ENCODE measurements around the gene TARS2. TPM values are rescaled to one million over a fixed set of nuclear protein-coding genes. Genes with fewer than 3 reads are reported as not detected.

TARS2 gene
- total and polyA plus RNA-seq, 10 of the 15 experiments (the other 5 are each of a cell fraction or from before 2014, with no cell fraction given): 11.0 to 51.8 (median 45.2) TPM

GRCh38 chr1:150484431-150484830 lies 2.8 kb upstream of the TARS2 start:
- Histone ChIP-seq H3K27me3 (replicated peaks in 1 of 2; ENCODE audit: control insufficient read depth in 2 of 2, insufficient read depth in 2 of 2, low read length in 1 of 2) (no peaks in the 10 kb centered on the region), H3K79me2 (ENCODE audit: control insufficient read depth, insufficient read depth, low read length) (peaks cover 14% of the 10 kb centered on the region), H3K9ac (ENCODE audit: control insufficient read depth, insufficient read depth, low read length) (no peak overlapping the region), H3K4me2 (ENCODE audit: control insufficient read depth, insufficient read depth) (no peak overlapping the region), H3K4me3 (no peak overlapping the region), H3K9me3 (replicated peaks; ENCODE audit: control insufficient read depth, insufficient read depth, low read length) (no peaks in the 10 kb centered on the region), H3K27ac (ENCODE audit: control insufficient read depth, insufficient read depth) (no peak overlapping the region), H3K36me3 (ENCODE audit: control insufficient read depth in 2 of 2, insufficient read depth in 2 of 2, low read length in 1 of 2) (peaks cover 0 to 5% of the 10 kb centered on the region in 2 experiments; a peak in 1 of 4 replicates), H4K20me1 (ENCODE audit: control insufficient read depth, insufficient read depth) (no peaks in the 10 kb centered on the region), H2AFZ (ENCODE audit: control insufficient read depth, low read depth, low read length) (no peak overlapping the region), H3K4me1 (ENCODE audit: control insufficient read depth, insufficient read depth, low read length) (no peaks in the 10 kb centered on the region)
- CTCF ChIA-PET: no interaction called here
- no peak for ATAC-seq
- BruUV-seq (replicated peaks): no TSS peak
- in situ Hi-C loops (cut with MboI): no loop called here
- RAD21 ChIA-PET (ENCODE audit: unreplicated experiment): interaction anchor here (0.7 kb wide), 1 partner anchor 92 kb away, joined by 3 read pairs; no protein-coding TSS in a partner anchor
- intact Hi-C loops (cut with micrococcal nuclease; ENCODE audit: unreplicated experiment): loop anchor here (10.0 kb wide), 1 partner anchor 140 kb away; the partner anchor contains the start of gene ENSA
- FAIRE-seq: no peak
- SMC1A ChIA-PET (ENCODE audit: uncharacterized antibody, unreplicated experiment): no interaction called here
- POLR2A ChIA-PET: interaction anchor here (0.7 kb wide), 1 partner anchor 19 kb away, joined by 6 read pairs; no protein-coding TSS in a partner anchor
- DNase-seq (ENCODE audit: low read depth, low spot score): no peak
- 84% methylated on average over 5 of the region's 5 CpGs for WGBS (ENCODE audit: insufficient coverage, insufficient replicate concordance, low lambda C conversion rate, missing lambda C conversion rate)
- no peak for TF ChIP-seq SMC3 (IDR thresholded peaks at IDR 0.05; ENCODE audit: borderline replicate concordance, low read length)
- TF ChIP-seq BCL3 (IDR thresholded peaks at IDR 0.05; ENCODE audit: borderline replicate concordance, insufficient read depth, low read depth, low read length, poor library complexity, severe bottlenecking): no peak
- no peak for TF ChIP-seq ASH2L (IDR thresholded peaks at IDR 0.05; ENCODE audit: borderline replicate concordance, low read depth)
- no peak for TF ChIP-seq ZNF687 (IDR thresholded peaks at IDR 0.05)
- TF ChIP-seq ZBTB33 (IDR thresholded peaks at IDR 0.05): no peak
- no peak for TF ChIP-seq ZZZ3 (IDR thresholded peaks at IDR 0.05; ENCODE audit: control insufficient read depth, insufficient read length, low read depth)
- TF ChIP-seq NR2C2 (IDR thresholded peaks at IDR 0.05; ENCODE audit: borderline replicate concordance, control insufficient read depth, insufficient read length, low read depth): no peak
- TF ChIP-seq MAX (IDR thresholded peaks at IDR 0.05; ENCODE audit: low read depth, low read length): no peak
- TF ChIP-seq KAT2A (conservative IDR thresholded peaks at IDR 0.05; ENCODE audit: control insufficient read depth, low read depth, low read length): no peak
- TF ChIP-seq ZBTB4 (CRISPR knock-in tag; IDR thresholded peaks at IDR 0.05): no peak
- no peak for TF ChIP-seq ZNF622 (IDR thresholded peaks at IDR 0.05)
- no peak for TF ChIP-seq TBL1XR1 (IDR thresholded peaks at IDR 0.05; ENCODE audit: low read depth, low read length)

All from GM12878 (cell line).